ENCODE data around the gene MBOAT1.

GRCh38 chr6:20085817-20086216, 126.5 kb downstream of the MBOAT1 start:
- TF ChIP-seq CTCF (IDR thresholded peaks at IDR 0.05) (no peak), POLR2A (IDR thresholded peaks at IDR 0.05) (no peak)
